CD4-positive, alpha-beta T cell treated with Interferon alpha-2 for 1 hour (primary cell): Measurements from ENCODE around the gene KRTAP5-7.
"Not testable (repeated sequence)": the region's sequence is repeated elsewhere in the genome, so short reads cannot be mapped to it uniquely, and the experiment has no call there.

ENCODE experiments used
- DNase-seq, 2 donors: peaks; one replicate each; pipeline ENCODE4 v3.0.0-alpha.2; 2020 to 2022

The KRTAP5-7 gene

GRCh38 chr11:71496421-71496820, 30.6 kb upstream of the KRTAP5-7 start:
- no peak for DNase-seq

GRCh38 chr11:71498091-71498490, 29.0 kb upstream of the KRTAP5-7 start:
- DNase-seq = no peak

GRCh38 chr11:71499125-71499524, 27.9 kb upstream of the KRTAP5-7 start:
- DNase-seq = no peak

GRCh38 chr11:71499546-71499945, 27.5 kb upstream of the KRTAP5-7 start:
- no peak for DNase-seq

GRCh38 chr11:71500601-71501021, 26.5 kb upstream of the KRTAP5-7 start:
- no peak for DNase-seq

DNA sequence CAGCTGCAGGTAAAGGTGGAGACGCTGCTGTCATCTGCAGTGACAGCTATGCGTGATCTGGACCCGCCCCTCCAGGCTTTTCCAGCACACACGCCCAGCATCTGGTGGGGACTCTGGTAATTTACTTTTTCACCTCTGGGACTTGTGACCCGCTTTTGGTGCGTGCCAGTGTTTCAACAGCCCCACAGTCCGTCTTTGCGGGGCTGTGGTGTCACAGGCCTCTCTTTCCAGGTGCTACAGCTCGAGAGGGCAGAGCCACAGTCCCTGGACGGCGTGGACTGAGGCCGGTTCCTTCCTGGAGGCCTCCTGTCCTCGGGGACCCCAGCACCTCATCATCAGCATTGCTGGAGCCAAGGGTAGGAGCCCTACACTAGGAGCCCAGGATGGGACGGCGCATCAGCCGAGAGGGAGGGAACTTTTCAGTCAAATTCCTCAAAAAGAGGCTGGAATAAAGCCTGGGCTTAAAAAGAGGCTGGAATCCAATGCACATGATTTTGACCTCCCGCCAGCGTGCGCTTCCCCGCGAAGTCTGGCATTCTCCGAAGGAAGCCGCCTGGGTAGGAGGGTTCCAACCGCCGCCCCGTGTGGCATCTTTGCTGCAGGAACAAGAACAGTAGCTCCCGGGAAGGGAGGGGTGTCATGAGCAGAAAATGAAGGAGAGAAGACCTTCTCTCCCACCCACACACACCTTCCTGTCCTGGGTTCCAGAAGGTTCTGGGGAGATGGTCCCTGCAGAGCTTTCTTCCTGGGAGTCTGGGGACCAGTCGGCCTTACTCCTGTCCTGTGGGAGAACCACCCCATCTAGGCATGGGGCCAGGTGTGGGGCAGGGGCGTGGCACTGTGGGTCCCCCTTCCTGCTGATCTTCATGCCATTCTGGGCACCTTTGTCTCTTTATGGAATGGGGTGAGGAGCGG, 25.7 kb upstream of the KRTAP5-7 start:
- DNase-seq = no peak

DNA sequence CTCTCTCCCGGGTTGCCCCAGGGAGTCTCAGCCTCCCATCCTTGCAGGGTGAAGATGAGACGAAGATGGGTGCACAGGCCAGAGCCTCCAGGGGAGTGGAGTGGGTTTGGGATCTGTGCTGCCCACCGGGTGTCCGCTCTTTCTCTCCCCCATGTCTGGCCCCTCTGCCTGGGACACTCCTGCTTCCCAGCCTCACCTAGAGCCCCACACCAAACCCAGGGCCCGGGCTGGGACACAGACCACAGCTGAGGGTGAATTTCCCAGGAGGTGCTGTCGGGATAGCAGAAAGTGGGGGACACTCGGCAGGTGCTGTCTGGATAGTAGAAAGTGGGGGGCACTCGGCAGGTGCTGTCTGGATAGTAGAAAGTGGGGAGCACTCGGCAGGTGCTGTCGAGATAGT, 25.0 kb upstream of the KRTAP5-7 start:
- no peak for DNase-seq

DNA sequence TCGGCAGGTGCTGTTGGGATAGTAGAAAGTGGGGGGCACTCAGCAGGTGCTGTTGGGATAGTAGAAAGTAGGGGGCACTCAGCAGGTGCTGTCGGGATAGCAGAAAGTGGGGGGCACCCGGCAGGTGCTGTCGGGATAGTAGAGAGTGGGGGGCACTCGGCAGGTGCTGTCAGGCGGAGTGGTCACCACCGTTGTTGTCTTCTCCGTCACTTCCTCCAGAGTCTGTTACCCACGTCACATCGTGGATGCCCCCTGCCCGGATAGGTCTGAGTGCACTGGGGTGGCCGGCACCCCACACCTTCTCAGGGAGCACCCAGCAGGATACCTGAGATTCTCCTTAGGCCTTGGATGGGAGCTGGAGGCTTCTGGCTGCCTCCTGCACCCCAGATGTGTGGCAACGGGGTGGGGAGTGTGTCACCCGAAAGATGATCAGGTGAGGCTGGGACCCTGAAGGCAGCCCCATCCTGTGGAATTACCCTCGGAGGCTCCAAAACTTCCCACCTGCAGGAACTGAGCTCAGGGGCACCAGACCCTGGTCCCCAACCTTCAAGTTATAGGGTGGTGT, 24.1 kb upstream of the KRTAP5-7 start:
- no peak for DNase-seq

- DNase-seq = no peak
Observed at GRCh38 chr11:71504531-71504930, 22.5 kb upstream of the KRTAP5-7 start.

- no peak for DNase-seq
Observed at GRCh38 chr11:71505001-71505400, 22.1 kb upstream of the KRTAP5-7 start.

- no peak for DNase-seq
Observed at GRCh38 chr11:71505781-71506180, 21.3 kb upstream of the KRTAP5-7 start.

GRCh38 chr11:71507102-71507501, 20.0 kb upstream of the KRTAP5-7 start:
- DNase-seq = no peak

GRCh38 chr11:71518506-71519471, 8.3 kb upstream of the KRTAP5-7 start:
- no peak for DNase-seq

- DNase-seq = no peak
Observed at GRCh38 chr11:71519546-71519945, 7.5 kb upstream of the KRTAP5-7 start.

DNA sequence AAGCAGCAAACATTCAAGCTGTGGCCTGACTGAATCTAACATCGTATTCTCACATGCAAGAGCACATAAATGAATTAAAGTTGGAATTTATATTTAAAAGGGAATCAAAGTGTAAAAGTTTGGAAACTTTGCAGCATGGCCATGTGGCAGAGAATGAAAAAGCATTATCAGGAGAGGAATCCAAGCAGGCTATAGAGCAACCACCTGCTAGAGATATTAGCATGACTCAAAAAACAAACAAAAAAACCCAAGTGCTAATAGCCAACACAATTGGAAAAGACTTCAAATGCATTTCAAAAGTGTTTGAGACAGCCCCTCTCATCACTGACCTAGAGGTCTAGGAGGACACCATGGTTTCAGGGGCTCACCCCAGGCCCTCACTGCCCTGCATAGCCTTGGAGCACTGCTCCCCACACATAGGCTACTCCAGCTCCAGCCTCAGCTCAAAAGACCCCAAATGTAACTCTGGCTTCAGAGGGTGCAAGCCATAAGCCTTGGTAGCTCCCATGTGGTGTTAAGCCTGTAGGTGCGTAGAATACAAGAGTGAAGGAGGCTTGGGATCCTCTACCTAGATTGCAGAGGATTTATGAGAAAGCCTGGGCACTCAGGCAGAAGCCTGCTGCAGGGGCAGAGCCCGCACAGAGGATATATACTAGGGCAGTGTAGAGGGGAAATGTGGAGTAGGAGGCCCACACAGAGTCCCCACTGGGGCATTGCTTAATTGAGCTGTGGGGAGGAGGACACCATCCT, 1.7 kb upstream of the KRTAP5-7 start:
- DNase-seq = no peak

- DNase-seq = no peak
Observed at GRCh38 chr11:71525938-71526495, 1.1 kb upstream of the KRTAP5-7 start.

DNA sequence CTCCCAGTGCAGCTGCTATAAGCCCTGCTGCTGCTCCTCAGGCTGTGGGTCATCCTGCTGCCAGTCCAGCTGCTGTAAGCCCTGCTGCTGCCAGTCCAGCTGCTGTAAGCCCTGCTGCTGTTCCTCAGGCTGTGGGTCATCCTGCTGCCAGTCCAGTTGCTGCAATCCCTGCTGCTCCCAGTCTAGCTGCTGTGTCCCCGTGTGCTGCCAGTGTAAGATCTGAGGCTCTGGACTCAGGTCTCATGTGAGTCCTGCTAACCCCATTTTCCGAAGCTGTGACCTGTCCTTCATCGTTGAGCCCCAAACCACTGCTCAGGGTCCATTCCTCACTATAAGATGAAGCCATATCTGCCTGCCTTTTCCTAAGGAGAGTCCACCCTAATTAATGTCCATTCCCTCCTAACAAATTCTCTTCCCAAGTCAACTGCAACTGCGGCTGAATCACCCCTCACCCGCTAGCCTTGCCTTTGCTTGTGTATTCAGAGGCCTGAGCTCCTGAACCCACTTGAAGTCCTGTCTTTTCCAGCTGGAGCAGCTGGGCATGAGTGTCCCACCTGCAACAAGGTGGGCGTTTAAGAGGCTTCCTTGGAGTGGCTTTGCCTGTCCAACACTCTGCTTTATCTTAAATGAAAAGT, 626 bp downstream of the KRTAP5-7 start:
- no peak for DNase-seq

GRCh38 chr11:71530602-71531001, 3.5 kb downstream of the KRTAP5-7 start:
- no peak for DNase-seq

- DNase-seq = no peak
Observed at GRCh38 chr11:71532036-71532610, 5.1 kb downstream of the KRTAP5-7 start.

DNA sequence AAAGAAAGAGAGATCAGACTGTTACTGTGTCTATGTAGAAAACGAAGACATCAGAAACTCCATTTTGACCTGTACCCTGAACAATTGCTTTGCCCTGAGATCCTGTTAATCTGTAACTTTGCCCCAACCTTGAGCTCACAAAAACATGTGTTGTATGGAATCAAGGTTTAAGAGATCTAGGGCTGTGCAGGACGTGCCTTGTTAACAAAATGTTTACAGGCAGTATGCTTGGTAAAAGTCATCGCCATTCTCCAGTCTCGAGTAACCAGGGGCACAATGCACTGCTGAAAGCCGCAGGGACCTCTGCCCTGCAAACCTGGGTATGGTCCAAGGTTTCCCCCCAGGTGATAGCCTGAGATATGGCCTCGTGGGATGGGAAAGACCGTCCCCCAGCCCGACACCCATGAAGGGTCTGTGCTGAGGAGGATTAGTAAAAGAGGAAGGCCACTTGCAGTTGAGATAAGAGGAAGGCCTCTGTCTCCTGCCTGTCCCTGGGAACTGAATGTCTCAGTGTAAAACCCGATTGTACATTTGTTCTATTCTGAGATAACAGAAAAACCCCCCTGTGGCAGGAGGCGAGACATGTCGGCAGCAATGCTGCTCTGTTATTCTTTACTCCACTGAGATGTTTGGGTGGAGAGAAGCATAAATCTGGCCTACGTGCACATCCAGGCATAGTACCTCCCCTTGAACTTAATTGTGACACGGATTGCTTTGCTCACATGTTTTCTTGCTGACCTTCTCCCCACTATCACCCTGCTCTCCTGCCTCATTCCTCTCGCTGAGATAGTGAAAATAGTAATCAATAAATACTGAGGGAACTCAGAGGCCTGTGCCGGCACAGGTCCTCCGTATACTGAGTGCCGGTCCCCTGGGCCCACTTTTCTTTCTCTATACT, 7.9 kb downstream of the KRTAP5-7 start:
- DNase-seq = not testable (repeated sequence)
